Measurements from ENCODE around the gene MAP3K7. TPM values are rescaled to one million over a fixed set of nuclear protein-coding genes. Genes with fewer than 3 reads are reported as not detected.

The MAP3K7 gene
- total RNA-seq, 4 donors from 2014 or later: 18.4 to 44.9 (median 26.3) TPM

DNA sequence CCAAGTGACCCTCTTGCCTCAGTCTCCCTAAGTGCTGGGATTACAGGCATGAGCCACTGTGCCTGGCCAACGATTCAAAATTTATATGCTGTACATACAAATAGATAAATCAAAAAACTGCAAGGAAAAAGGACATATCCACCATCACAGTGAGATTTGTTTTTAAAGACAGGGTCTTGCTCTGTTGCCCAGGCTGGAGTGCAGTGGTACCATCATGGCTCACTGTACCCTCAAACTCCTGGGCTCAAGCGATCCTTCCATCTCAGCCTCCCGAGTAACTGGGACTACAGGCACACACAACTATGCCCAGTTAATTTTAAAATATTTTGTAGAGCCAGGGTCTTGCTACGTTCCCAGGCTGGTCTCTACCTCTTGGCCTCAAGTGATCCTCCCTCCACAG lies 61.5 kb downstream of the MAP3K7 start:
- peaks cover 52% of the 10 kb centered on the region for H3K36me3 ChIP-seq
- WGBS: 85% methylated on average over 4 of the region's 4 CpGs
- no peaks in the 10 kb centered on the region for H3K4me1 ChIP-seq
- no peaks in the 10 kb centered on the region for H3K27me3 ChIP-seq
- H3K4me3 ChIP-seq: no peak overlapping the region
- DNase-seq (ENCODE audit: low spot score in 2 of 2): no peak
- no peak overlapping the region for H3K27ac ChIP-seq
- no peaks in the 10 kb centered on the region for H3K9me3 ChIP-seq
- TF ChIP-seq EP300 (IDR thresholded peaks at IDR 0.05) (no peak), POLR2A (IDR thresholded peaks at IDR 0.05) (no peak), POLR2AphosphoS5 (IDR thresholded peaks at IDR 0.05) (no peak)
- TF ChIP-seq, protein P1, sequence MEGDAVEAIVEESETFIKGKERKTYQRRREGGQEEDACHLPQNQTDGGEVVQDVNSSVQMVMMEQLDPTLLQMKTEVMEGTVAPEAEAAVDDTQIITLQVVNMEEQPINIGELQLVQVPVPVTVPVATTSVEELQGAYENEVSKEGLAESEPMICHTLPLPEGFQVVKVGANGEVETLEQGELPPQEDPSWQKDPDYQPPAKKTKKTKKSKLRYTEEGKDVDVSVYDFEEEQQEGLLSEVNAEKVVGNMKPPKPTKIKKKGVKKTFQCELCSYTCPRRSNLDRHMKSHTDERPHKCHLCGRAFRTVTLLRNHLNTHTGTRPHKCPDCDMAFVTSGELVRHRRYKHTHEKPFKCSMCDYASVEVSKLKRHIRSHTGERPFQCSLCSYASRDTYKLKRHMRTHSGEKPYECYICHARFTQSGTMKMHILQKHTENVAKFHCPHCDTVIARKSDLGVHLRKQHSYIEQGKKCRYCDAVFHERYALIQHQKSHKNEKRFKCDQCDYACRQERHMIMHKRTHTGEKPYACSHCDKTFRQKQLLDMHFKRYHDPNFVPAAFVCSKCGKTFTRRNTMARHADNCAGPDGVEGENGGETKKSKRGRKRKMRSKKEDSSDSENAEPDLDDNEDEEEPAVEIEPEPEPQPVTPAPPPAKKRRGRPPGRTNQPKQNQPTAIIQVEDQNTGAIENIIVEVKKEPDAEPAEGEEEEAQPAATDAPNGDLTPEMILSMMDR (IDR thresholded peaks at IDR 0.05): no peak

DNA sequence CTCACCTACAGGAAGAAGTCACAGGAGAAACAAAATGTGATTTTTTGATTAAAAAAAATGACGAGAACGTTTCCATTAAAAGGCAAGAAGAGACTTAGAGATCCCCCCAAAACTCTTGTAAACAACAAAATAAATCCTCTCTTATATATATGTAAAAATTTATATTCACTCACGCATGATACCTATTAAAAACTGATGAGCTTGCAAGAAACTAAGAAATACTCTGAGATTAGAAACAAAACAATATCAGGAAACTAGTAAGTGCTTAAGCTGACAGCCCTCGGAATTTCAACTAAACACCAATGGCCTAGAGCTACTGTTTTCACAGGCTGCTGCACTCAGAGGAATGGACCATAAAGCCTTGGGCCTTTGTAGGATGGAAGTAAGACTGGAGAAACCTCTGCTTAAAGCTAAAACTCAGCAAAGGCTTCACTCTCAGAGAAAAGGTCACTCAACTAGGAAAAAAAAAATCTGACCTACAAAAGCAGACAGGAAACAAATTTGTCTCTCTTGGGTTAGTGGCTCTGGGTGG lies 63.0 kb downstream of the MAP3K7 start:
- Histone ChIP-seq H3K4me3 (no peak overlapping the region), H3K4me1 (no peaks in the 10 kb centered on the region), H3K27ac (no peak overlapping the region), H3K36me3 (peaks cover 53% of the 10 kb centered on the region), H3K9me3 (no peaks in the 10 kb centered on the region), H3K27me3 (no peaks in the 10 kb centered on the region)
- TF ChIP-seq POLR2A (IDR thresholded peaks at IDR 0.05): no peak
- no peak for TF ChIP-seq POLR2AphosphoS5 (IDR thresholded peaks at IDR 0.05)
- TF ChIP-seq, protein P1 (IDR thresholded peaks at IDR 0.05): no peak
- no peak for TF ChIP-seq EP300 (IDR thresholded peaks at IDR 0.05)
- 88% methylated on average over 4 of the region's 4 CpGs for WGBS
- no peak for DNase-seq (ENCODE audit: low spot score in 2 of 2)

DNA sequence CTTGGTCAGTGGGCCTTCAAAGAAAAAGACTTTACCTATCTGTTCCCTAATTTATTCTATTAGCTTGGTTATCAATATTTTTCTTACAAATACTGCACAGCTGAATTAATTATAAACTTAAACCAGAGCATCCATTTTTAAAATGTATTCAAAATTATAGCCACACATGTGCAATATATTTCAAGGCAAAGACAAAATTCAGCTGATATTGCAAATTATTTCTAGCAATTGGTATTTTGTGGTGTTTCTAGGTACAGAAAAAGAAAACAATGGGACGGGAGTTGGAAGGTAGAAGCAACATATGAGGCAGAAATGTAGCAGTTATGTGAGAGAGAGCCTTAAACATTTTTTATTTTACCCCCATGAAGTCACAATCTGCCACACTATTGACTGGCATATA lies 64.9 kb downstream of the MAP3K7 start:
- no peaks in the 10 kb centered on the region for H3K27me3 ChIP-seq
- no peaks in the 10 kb centered on the region for H3K4me1 ChIP-seq
- no peaks in the 10 kb centered on the region for H3K9me3 ChIP-seq
- H3K4me3 ChIP-seq: no peak overlapping the region
- TF ChIP-seq, protein P1 (IDR thresholded peaks at IDR 0.05): no peak
- TF ChIP-seq EP300 (IDR thresholded peaks at IDR 0.05) (no peak), POLR2AphosphoS5 (IDR thresholded peaks at IDR 0.05) (no peak), POLR2A (IDR thresholded peaks at IDR 0.05) (no peak)
- peaks cover 58% of the 10 kb centered on the region for H3K36me3 ChIP-seq
- H3K27ac ChIP-seq: no peak overlapping the region
- WGBS: 96% methylated on average over 1 of the region's 1 CpG
- DNase-seq (ENCODE audit: low spot score in 2 of 2): no peak

DNA sequence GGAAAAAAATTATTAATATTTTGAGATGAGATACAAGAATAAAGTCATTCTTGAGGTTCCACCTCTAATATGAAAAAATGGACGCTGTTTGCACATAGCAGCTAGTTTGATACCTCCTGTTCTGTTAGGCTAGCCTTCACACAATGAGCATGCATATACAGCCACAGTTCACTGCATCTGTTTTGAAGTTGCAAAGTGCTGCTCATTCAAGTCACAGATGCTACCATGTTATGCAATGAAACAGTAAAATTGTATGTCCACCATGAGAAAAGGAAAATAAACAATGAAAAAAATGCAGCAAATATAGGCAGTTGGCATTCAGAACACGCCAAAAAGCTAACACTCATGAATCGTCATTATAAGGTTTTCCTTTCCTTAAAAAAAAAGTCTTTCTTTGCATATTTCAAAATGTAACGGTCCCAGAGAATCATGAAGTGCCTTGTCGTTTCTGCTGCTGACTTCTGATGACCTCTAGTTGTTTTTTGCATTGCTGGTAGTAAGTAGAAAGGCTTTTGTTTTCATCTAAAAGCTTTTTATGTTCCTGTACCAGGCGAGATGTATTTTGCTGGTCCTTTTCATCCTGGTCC lies 70.7 kb downstream of the MAP3K7 start:
- Histone ChIP-seq H3K27ac (no peak overlapping the region), H3K9me3 (no peaks in the 10 kb centered on the region), H3K4me3 (no peak overlapping the region), H3K27me3 (no peaks in the 10 kb centered on the region), H3K36me3 (peaks cover 61% of the 10 kb centered on the region), H3K4me1 (no peaks in the 10 kb centered on the region)
- no peak for DNase-seq (ENCODE audit: low spot score in 2 of 2)
- TF ChIP-seq, protein P1 (IDR thresholded peaks at IDR 0.05): no peak
- no peak for TF ChIP-seq POLR2A (IDR thresholded peaks at IDR 0.05)
- TF ChIP-seq POLR2AphosphoS5 (IDR thresholded peaks at IDR 0.05): no peak
- no peak for TF ChIP-seq EP300 (IDR thresholded peaks at IDR 0.05)
- WGBS: 85% methylated on average over 6 of the region's 6 CpGs

DNA sequence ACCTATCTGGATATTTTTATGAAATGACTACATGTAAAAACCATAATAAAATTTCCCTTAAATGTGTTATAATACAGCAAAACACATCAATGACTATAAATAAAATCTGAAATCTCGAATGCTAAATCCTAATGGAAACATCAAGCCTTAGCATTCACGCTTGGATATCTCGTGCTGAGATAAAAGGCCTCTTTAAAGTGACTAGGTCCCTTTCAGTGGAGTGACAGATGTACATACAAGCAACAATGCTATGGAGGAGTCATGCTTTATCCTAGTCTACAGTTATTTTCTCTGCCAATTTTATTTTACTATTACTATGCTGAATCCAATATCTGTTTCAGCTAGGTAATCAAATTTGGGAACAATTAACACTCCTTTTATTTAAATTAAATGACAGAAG lies 72.4 kb downstream of the MAP3K7 start:
- Histone ChIP-seq H3K9me3 (no peaks in the 10 kb centered on the region), H3K36me3 (peaks cover 53% of the 10 kb centered on the region), H3K27me3 (no peaks in the 10 kb centered on the region), H3K4me3 (no peak overlapping the region), H3K4me1 (no peaks in the 10 kb centered on the region), H3K27ac (no peak overlapping the region)
- TF ChIP-seq, protein P1 (IDR thresholded peaks at IDR 0.05): no peak
- TF ChIP-seq EP300 (IDR thresholded peaks at IDR 0.05) (no peak), POLR2AphosphoS5 (IDR thresholded peaks at IDR 0.05) (no peak), POLR2A (IDR thresholded peaks at IDR 0.05) (no peak)
- WGBS: 92% methylated on average over 3 of the region's 3 CpGs
- DNase-seq (ENCODE audit: low spot score in 2 of 2): no peak

Data from suprapubic skin (tissue), 4 donors.